ENCODE measurements around the gene ZNF275. TPM values are rescaled to one million over a fixed set of nuclear protein-coding genes. Genes with fewer than 3 reads are reported as not detected.
"Not testable (repeated sequence)": the region's sequence is repeated elsewhere in the genome, so short reads cannot be mapped to it uniquely, and the experiment has no call there.

Gene ZNF275
- polyA plus RNA-seq, 1 donor from 2014 or later, result 6.0 TPM

DNA sequence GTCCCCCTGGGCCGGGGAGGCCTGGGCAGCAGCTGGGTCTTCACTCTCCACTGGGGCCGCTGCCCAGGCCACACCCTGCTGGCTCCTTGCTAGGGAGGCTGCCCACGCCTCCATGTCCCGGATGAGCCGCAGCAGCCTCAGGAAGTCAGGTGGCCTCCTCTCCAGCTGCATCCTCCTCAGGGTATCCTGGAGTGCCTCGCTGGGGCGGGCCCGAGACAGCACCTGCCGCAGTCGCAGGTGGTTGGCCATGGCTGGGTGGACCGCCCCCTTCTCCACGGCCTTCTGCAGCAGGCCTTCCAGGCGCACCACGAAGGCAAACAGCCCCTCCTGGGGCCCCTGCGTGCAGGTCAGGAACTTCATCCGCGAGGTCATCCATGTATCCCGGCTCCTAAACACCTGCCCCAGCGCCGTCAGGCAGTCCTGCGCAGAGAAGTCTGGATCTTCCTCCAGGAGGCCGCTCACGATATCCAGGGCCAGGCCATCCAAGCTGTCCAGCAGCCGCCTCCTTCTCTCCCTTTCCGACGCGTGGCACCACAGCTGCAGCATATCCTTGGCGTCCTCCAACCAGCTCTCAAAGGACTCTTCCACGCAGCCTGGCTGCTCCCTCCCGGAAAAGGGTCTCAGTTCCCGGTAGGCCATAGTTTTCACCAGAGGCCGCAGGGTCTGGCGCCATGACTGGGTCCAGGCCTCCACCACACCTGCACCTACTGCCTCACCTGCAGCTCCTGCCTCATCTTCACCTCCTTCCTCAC, 14.5 kb upstream of the ZNF275 start:
- no peaks in the 10 kb centered on the region for H3K36me3 ChIP-seq (ENCODE audit: insufficient read depth, low read length)
- no peak overlapping the region for H3K9ac ChIP-seq (ENCODE audit: low read length)
- no peaks in the 10 kb centered on the region for H3K27me3 ChIP-seq (ENCODE audit: insufficient read depth, low read depth, low read length)
- no peaks in the 10 kb centered on the region for H3K9me3 ChIP-seq (ENCODE audit: low read length)
- no peaks in the 10 kb centered on the region for H3K9me2 ChIP-seq (ENCODE audit: insufficient read depth, low read length)
- no peak overlapping the region for H3K4me3 ChIP-seq (ENCODE audit: low read length)
- TF ChIP-seq, protein P1, sequence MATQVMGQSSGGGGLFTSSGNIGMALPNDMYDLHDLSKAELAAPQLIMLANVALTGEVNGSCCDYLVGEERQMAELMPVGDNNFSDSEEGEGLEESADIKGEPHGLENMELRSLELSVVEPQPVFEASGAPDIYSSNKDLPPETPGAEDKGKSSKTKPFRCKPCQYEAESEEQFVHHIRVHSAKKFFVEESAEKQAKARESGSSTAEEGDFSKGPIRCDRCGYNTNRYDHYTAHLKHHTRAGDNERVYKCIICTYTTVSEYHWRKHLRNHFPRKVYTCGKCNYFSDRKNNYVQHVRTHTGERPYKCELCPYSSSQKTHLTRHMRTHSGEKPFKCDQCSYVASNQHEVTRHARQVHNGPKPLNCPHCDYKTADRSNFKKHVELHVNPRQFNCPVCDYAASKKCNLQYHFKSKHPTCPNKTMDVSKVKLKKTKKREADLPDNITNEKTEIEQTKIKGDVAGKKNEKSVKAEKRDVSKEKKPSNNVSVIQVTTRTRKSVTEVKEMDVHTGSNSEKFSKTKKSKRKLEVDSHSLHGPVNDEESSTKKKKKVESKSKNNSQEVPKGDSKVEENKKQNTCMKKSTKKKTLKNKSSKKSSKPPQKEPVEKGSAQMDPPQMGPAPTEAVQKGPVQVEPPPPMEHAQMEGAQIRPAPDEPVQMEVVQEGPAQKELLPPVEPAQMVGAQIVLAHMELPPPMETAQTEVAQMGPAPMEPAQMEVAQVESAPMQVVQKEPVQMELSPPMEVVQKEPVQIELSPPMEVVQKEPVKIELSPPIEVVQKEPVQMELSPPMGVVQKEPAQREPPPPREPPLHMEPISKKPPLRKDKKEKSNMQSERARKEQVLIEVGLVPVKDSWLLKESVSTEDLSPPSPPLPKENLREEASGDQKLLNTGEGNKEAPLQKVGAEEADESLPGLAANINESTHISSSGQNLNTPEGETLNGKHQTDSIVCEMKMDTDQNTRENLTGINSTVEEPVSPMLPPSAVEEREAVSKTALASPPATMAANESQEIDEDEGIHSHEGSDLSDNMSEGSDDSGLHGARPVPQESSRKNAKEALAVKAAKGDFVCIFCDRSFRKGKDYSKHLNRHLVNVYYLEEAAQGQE (IDR thresholded peaks at IDR 0.05; ENCODE audit: borderline replicate concordance), result no peak
- no peak for TF ChIP-seq POLR2AphosphoS5 (IDR thresholded peaks at IDR 0.05)
- no peak for TF ChIP-seq TAF1 (IDR thresholded peaks at IDR 0.05; ENCODE audit: low read depth)
- no peaks in the 10 kb centered on the region for H3K79me2 ChIP-seq (replicated peaks; ENCODE audit: insufficient read depth, low read length)
- H4K20me1 ChIP-seq (ENCODE audit: insufficient read depth), result no peaks in the 10 kb centered on the region
- no peak overlapping the region for H3K4me2 ChIP-seq (ENCODE audit: low read length)
- H3F3A ChIP-seq (ENCODE audit: insufficient read depth, low read length, poor library complexity, severe bottlenecking), result no peaks in the 10 kb centered on the region
- no peak overlapping the region for H2AFZ ChIP-seq (ENCODE audit: low read depth, low read length)
- H3K27ac ChIP-seq (ENCODE audit: low read length), result no peak overlapping the region

DNA sequence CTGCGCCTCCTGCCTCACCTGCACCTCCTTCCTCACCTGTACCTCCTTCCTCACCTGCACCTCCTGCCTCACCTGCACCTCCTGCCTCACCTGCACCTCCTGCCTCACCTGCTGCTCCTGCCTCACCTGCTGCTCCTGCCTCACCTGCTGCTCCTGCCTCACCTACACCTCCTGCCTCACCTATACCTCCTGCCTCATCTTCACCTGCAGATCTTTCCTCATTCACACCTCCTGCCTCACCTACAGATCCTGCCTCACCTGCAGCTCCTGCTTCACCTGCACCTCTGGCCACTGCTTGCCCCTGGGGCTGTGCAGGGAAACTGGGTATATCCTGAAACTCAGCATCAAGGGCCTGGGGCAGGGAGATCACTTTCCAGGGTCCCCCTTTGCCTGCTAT, 13.9 kb upstream of the ZNF275 start:
- not testable (repeated sequence) for H3K36me3 ChIP-seq (ENCODE audit: insufficient read depth, low read length); H3K79me2 ChIP-seq (replicated peaks; ENCODE audit: insufficient read depth, low read length); H3K4me3 ChIP-seq (ENCODE audit: low read length); H3K9me3 ChIP-seq (ENCODE audit: low read length); H4K20me1 ChIP-seq (ENCODE audit: insufficient read depth); H3F3A ChIP-seq (ENCODE audit: insufficient read depth, low read length, poor library complexity, severe bottlenecking); H3K4me2 ChIP-seq (ENCODE audit: low read length); H3K27me3 ChIP-seq (ENCODE audit: insufficient read depth, low read depth, low read length); H3K27ac ChIP-seq (ENCODE audit: low read length); H3K9me2 ChIP-seq (ENCODE audit: insufficient read depth, low read length); H2AFZ ChIP-seq (ENCODE audit: low read depth, low read length); H3K9ac ChIP-seq (ENCODE audit: low read length)

DNA sequence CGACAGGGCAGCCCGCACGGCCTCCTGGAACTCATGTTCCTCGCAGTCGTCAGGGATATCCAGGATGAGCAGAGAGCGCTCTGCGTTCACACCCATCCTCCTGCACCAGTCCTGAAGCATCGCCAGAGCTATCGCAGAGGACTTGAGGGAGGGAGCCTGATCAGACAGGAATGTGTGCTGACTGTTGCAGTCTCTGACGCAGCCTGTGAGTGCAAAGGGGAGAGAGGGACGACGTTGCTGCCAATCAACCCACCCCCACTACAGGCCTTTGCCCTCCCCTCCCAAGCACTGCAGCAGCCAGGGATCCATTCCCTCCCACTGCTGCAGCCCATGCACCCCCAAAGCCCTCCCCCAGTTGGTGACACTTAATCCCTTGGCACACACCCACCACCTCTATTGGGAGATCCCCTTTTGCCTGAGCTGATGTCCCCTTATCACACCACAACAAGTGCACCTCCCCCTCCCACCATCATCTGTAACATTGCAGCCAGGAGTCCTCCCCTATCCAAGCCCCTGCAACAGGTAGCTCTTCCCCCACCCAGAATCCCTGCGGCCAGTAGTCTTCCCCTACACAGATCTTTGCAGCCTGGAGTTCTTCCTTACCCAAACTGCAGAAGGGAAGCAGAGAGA, 13.3 kb upstream of the ZNF275 start:
- H3K36me3 ChIP-seq (ENCODE audit: insufficient read depth, low read length), result no peaks in the 10 kb centered on the region
- no peaks in the 10 kb centered on the region for H4K20me1 ChIP-seq (ENCODE audit: insufficient read depth)
- H3F3A ChIP-seq (ENCODE audit: insufficient read depth, low read length, poor library complexity, severe bottlenecking), result no peaks in the 10 kb centered on the region
- H3K27me3 ChIP-seq (ENCODE audit: insufficient read depth, low read depth, low read length), result no peaks in the 10 kb centered on the region
- H2AFZ ChIP-seq (ENCODE audit: low read depth, low read length), result no peak overlapping the region
- no peaks in the 10 kb centered on the region for H3K9me2 ChIP-seq (ENCODE audit: insufficient read depth, low read length)
- no peak for TF ChIP-seq RAD21 (conservative IDR thresholded peaks at IDR 0.05)
- TF ChIP-seq, protein P2, sequence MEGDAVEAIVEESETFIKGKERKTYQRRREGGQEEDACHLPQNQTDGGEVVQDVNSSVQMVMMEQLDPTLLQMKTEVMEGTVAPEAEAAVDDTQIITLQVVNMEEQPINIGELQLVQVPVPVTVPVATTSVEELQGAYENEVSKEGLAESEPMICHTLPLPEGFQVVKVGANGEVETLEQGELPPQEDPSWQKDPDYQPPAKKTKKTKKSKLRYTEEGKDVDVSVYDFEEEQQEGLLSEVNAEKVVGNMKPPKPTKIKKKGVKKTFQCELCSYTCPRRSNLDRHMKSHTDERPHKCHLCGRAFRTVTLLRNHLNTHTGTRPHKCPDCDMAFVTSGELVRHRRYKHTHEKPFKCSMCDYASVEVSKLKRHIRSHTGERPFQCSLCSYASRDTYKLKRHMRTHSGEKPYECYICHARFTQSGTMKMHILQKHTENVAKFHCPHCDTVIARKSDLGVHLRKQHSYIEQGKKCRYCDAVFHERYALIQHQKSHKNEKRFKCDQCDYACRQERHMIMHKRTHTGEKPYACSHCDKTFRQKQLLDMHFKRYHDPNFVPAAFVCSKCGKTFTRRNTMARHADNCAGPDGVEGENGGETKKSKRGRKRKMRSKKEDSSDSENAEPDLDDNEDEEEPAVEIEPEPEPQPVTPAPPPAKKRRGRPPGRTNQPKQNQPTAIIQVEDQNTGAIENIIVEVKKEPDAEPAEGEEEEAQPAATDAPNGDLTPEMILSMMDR (IDR thresholded peaks at IDR 0.05; ENCODE audit: poor library complexity, severe bottlenecking), result no peak
- no peak for TF ChIP-seq EZH2 (IDR thresholded peaks at IDR 0.05; ENCODE audit: borderline replicate concordance, insufficient read depth, low read length, poor library complexity, severe bottlenecking)
- TF ChIP-seq EP300 (conservative IDR thresholded peaks at IDR 0.05; ENCODE audit: poor library complexity, severe bottlenecking), result no peak
- no peak for TF ChIP-seq SMC3 (conservative IDR thresholded peaks at IDR 0.05; ENCODE audit: poor library complexity)
- H3K9me3 ChIP-seq (ENCODE audit: low read length), result no peaks in the 10 kb centered on the region
- no peak overlapping the region for H3K4me2 ChIP-seq (ENCODE audit: low read length)
- no peak overlapping the region for H3K4me3 ChIP-seq (ENCODE audit: low read length)
- no peak overlapping the region for H3K9ac ChIP-seq (ENCODE audit: low read length)
- no peaks in the 10 kb centered on the region for H3K79me2 ChIP-seq (replicated peaks; ENCODE audit: insufficient read depth, low read length)
- H3K27ac ChIP-seq (ENCODE audit: low read length), result no peak overlapping the region
